ENCODE results near the gene RASAL2. TPM values are rescaled to one million over a fixed set of nuclear protein-coding genes. Genes with fewer than 3 reads are reported as not detected.

Gene RASAL2
- polyA plus RNA-seq, 6 donors from 2014 or later, result 0.11 to 2.1 (median 0.55) TPM

DNA sequence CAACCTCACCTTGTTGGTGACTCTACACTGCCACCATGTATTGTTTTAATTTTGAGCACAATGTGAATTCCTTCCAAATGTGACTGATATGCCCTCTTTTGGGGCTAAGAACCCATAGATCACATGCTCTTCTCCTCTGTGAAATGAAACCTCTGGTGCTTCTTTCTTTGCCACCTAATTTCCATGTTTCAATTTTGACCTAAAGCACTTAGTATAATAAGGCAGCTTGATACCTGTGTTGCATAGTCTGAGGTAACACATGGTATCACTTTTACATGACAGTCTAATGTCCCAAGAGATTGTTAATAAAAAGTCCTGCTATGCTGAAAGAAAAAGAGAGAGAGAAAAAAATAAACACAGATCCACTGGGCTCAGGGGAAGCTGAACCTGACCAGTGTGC, 378.6 kb downstream of the RASAL2 start:
- Mint-ChIP-seq H3K4me3 (no peak overlapping the region), H3K9me3 (no peaks in the 10 kb centered on the region), H3K27me3 (no peaks in the 10 kb centered on the region), H3K4me1 (no peaks in the 10 kb centered on the region), H3K36me3 (no peaks in the 10 kb centered on the region), H3K27ac (no peak overlapping the region)
- ATAC-seq (ENCODE audit: low read depth in 2 of 2) (no peak), DNase-seq (no peak)

- Mint-ChIP-seq H3K9me3 (no peaks in the 10 kb centered on the region), H3K4me1 (no peaks in the 10 kb centered on the region), H3K27me3 (no peaks in the 10 kb centered on the region), H3K36me3 (no peaks in the 10 kb centered on the region), H3K27ac (no peak overlapping the region), H3K4me3 (no peak overlapping the region)
- no peak for ATAC-seq (ENCODE audit: low read depth in 2 of 2)
- no peak for DNase-seq
Observed at GRCh38 chr1:178477373-178477772, 383.5 kb downstream of the RASAL2 start.

- Mint-ChIP-seq H3K9me3 (no peaks in the 10 kb centered on the region), H3K27me3 (no peaks in the 10 kb centered on the region), H3K4me3 (no peak overlapping the region), H3K27ac (no peak overlapping the region), H3K4me1 (no peaks in the 10 kb centered on the region), H3K36me3 (no peaks in the 10 kb centered on the region)
- DNase-seq (no peak), ATAC-seq (ENCODE audit: low read depth in 2 of 2) (no peak)
Observed at GRCh38 chr1:178477841-178478240, 383.9 kb downstream of the RASAL2 start.

DNA sequence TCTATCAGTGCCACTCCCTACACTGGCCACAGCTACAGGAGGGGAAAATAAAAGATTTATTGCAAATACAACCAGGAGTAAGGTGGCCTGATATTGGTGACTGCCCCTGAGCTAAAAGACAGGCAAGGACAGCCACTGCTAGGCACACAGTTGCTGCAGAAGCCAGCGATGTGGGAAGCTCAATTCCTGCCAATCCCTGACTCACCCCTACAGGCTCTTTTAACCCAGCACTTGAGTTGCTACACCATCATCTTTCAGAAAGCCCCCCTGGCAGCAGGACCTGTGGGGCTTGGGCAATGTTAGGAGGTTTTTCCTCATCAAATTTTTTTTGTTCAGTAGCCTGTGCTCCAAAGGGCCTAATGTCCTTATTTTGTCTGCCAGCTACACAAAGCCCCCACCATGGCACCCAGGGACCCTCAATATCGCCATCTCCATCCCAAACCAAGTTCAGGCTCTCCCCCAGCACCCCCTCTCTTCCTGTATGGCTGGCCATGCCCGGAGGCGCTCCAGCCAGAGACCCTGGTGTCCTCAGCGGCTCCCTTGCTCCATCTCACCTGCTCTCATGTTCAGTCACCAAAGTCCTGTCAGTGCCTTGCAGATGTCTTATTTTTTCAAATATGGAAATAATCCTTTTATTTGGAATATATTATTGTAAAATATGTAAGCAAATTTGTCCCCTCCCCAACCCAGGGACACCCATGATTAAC, 389.5 kb downstream of the RASAL2 start:
- ATAC-seq (ENCODE audit: low read depth in 2 of 2), result no peak
- no peaks in the 10 kb centered on the region for H3K27me3 Mint-ChIP-seq
- H3K36me3 Mint-ChIP-seq, result no peaks in the 10 kb centered on the region
- H3K4me1 Mint-ChIP-seq, result peaks cover 32 to 44% (median 34%) of the 10 kb centered on the region in 3 donors
- H3K4me3 Mint-ChIP-seq, result peak overlapping the region in 1 of 8 donors; percentile 33
- H3K27ac Mint-ChIP-seq, result peak overlapping the region in 4 of 6 donors; percentile 43 to 97 (median 58)
- DNase-seq, result no peak
- H3K9me3 Mint-ChIP-seq, result no peaks in the 10 kb centered on the region

GRCh38 chr1:178484698-178485225, 390.9 kb downstream of the RASAL2 start:
- Mint-ChIP-seq H3K27me3 (no peaks in the 10 kb centered on the region), H3K4me1 (peaks cover 32 to 46% (median 34%) of the 10 kb centered on the region in 3 donors), H3K36me3 (no peaks in the 10 kb centered on the region), H3K9me3 (no peaks in the 10 kb centered on the region), H3K4me3 (peak overlapping the region; percentile 12 to 81 (median 70)), H3K27ac (peak overlapping the region in 5 of 6 donors; percentile 1 to 97 (median 90))
- ATAC-seq (ENCODE audit: low read depth in 2 of 2) (peak in 1 of 2 donors; percentile 20), DNase-seq (peak; percentile 9)

DNA sequence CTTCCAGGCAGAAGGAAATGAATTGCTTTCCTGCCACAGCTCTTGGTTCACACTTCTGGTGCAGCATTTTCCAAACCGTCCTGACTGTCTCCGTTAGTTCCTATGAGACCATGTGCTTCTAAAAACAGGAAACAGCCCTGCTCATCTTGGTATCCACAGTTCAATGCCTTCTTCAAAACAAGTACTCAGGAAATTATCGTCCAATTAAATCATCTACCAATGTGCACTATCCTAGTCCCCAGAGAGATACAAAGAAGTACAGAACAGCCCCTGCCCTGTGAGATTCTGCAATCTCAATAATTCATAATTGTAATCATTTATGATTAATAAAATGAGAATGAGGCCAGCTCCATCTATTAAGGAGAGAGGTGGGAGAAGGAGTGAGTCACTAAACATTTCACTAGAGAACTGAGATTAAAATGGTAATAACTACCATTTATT, 391.7 kb downstream of the RASAL2 start:
- ATAC-seq (ENCODE audit: low read depth in 2 of 2), result peak; percentile 58 to 62
- no peaks in the 10 kb centered on the region for H3K9me3 Mint-ChIP-seq
- H3K4me1 Mint-ChIP-seq, result peaks cover 32 to 46% (median 34%) of the 10 kb centered on the region in 3 donors
- H3K27me3 Mint-ChIP-seq, result no peaks in the 10 kb centered on the region
- no peaks in the 10 kb centered on the region for H3K36me3 Mint-ChIP-seq
- peak overlapping the region; percentile 58 to 83 (median 74) for H3K4me3 Mint-ChIP-seq
- DNase-seq, result peak; percentile 27
- peak overlapping the region; percentile 41 to 97 (median 82) for H3K27ac Mint-ChIP-seq

GRCh38 chr1:178486100-178487069, 392.5 kb downstream of the RASAL2 start:
- no peaks in the 10 kb centered on the region for H3K36me3 Mint-ChIP-seq
- H3K9me3 Mint-ChIP-seq, result no peaks in the 10 kb centered on the region
- H3K27ac Mint-ChIP-seq, result peak overlapping the region in 5 of 6 donors; percentile 41 to 97 (median 83)
- peaks cover 32 to 46% (median 35%) of the 10 kb centered on the region in 3 donors for H3K4me1 Mint-ChIP-seq
- H3K4me3 Mint-ChIP-seq, result peak overlapping the region; percentile 58 to 84 (median 76)
- H3K27me3 Mint-ChIP-seq, result no peaks in the 10 kb centered on the region
- ATAC-seq (ENCODE audit: low read depth in 2 of 2), result peak; percentile 58 to 67
- DNase-seq, result peak; percentile 51

GRCh38 chr1:178487070-178487615, 393.2 kb downstream of the RASAL2 start:
- no peak for DNase-seq
- peak overlapping the region; percentile 58 to 84 (median 78) for H3K4me3 Mint-ChIP-seq
- H3K27ac Mint-ChIP-seq, result peak overlapping the region; percentile 72 to 97 (median 95)

DNA sequence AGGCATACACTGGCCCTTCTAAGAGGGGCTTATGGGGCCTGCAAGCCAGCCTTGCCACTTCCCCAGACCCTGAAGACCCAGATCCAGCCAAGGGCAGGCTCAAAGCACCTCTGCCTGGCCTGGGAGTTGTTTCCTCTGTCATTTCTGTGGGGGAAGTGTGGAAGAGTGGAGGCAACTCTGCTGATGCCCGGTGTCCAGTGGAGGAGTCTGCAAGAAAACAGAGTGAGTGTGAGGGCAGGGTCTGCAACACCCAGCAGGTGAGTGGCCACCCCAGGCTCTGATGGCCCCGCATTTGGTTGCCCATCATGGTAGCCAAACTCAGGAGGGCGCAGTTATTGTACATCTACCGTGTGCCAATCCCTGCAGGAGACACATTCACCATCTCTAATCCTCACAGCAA, 394.5 kb downstream of the RASAL2 start:
- H3K4me1 Mint-ChIP-seq, result peaks cover 32 to 44% (median 41%) of the 10 kb centered on the region in 3 donors
- H3K9me3 Mint-ChIP-seq, result no peaks in the 10 kb centered on the region
- ATAC-seq (ENCODE audit: low read depth in 2 of 2) (no peak), DNase-seq (no peak)
- peak overlapping the region in 4 of 8 donors; percentile 20 to 69 (median 46) for H3K4me3 Mint-ChIP-seq
- no peaks in the 10 kb centered on the region for H3K27me3 Mint-ChIP-seq
- no peaks in the 10 kb centered on the region for H3K36me3 Mint-ChIP-seq
- H3K27ac Mint-ChIP-seq, result peak overlapping the region in 3 of 6 donors; percentile 72 to 95 (median 84)

More at GRCh38 chr1:178487070-178487615, 393.2 kb downstream of the RASAL2 start:
- peaks cover 32 to 46% (median 37%) of the 10 kb centered on the region in 3 donors for H3K4me1 Mint-ChIP-seq
- no peaks in the 10 kb centered on the region for H3K9me3 Mint-ChIP-seq
- no peaks in the 10 kb centered on the region for H3K27me3 Mint-ChIP-seq
- peak; percentile 32 to 43 for ATAC-seq (ENCODE audit: low read depth in 2 of 2)
- no peaks in the 10 kb centered on the region for H3K36me3 Mint-ChIP-seq

DNA sequence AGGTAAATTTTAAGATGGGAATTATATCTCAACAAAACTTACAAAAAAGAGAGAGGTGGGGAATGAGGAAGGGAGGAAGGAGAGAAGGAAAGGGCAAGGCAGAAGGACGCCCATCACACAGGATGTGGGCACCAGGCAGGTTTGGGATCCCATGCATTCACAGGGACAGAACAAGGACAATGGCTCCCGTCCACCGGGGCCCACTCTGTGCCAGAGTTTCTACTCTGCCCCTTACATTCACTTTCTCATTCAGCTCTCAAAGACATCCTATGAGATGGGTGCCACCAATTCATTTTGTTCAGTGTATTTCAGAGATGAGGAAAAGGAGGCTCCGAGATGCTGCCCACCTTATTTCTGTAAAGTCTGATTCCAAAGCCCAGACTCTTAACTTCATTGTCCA, 395.5 kb downstream of the RASAL2 start:
- Mint-ChIP-seq H3K27ac (no peak overlapping the region), H3K9me3 (no peaks in the 10 kb centered on the region), H3K36me3 (no peaks in the 10 kb centered on the region), H3K4me3 (no peak overlapping the region), H3K27me3 (no peaks in the 10 kb centered on the region), H3K4me1 (peaks cover 27 to 36% (median 36%) of the 10 kb centered on the region in 3 donors)
- no peak for ATAC-seq (ENCODE audit: low read depth in 2 of 2)
- no peak for DNase-seq

DNA sequence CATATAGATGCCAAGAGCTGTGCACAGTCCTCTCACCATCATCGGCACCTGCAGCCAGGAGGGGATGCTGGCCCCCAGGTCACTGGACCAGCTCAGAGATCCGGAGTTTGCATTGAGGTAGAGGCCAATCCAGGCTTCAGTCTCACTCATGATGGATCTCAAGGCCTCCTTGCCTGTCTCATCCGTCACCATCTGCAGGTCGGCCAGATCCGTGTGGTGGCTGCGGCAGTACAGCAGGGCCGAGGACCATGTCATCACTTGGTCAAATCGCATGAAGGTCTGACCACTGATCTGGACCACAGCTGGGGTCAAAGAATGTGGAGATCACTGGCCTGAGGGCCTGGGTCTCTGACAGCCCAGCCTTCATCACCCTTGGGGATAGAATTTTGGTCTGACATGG, 396.2 kb downstream of the RASAL2 start:
- no peak overlapping the region for H3K27ac Mint-ChIP-seq
- H3K4me1 Mint-ChIP-seq, result peaks cover 21 to 30% (median 29%) of the 10 kb centered on the region in 3 donors
- no peaks in the 10 kb centered on the region for H3K9me3 Mint-ChIP-seq
- peak overlapping the region in 2 of 8 donors; percentile 18 to 70 for H3K4me3 Mint-ChIP-seq
- DNase-seq (no peak), ATAC-seq (ENCODE audit: low read depth in 2 of 2) (no peak)
- H3K27me3 Mint-ChIP-seq, result no peaks in the 10 kb centered on the region
- H3K36me3 Mint-ChIP-seq, result no peaks in the 10 kb centered on the region

GRCh38 chr1:178490967-178491366, 397.1 kb downstream of the RASAL2 start:
- H3K4me1 Mint-ChIP-seq, result peaks cover 12 to 22% (median 21%) of the 10 kb centered on the region in 3 donors

DNA sequence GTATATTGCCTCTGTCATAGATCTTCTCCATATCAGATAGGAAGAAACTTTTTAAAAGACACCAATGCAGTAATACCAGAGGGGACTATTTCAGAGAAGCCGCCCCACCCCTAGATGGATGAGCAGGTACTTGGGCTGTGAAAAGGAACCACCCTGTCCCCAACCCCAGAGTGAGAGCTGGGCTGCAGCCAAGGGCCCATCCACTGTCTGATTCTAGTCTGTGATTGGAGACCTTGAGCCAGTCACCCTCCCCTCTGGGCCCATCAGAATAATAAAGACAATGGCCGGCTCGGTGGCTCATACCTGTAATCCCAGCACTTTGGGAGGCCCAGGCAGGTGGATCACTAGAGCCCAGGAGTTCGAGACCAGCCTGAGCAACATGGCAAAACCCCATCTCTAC, 397.8 kb downstream of the RASAL2 start:
- no peaks in the 10 kb centered on the region for H3K9me3 Mint-ChIP-seq

More at GRCh38 chr1:178490967-178491366, 397.1 kb downstream of the RASAL2 start:
- Mint-ChIP-seq H3K27me3 (peaks cover 0 to 3% (median 0%) of the 10 kb centered on the region in 3 donors), H3K4me3 (no peak overlapping the region), H3K9me3 (no peaks in the 10 kb centered on the region), H3K27ac (no peak overlapping the region), H3K36me3 (no peaks in the 10 kb centered on the region)
- DNase-seq (no peak), ATAC-seq (ENCODE audit: low read depth in 2 of 2) (no peak)

More for the DNA sequence above, 397.8 kb downstream of the RASAL2 start:
- peaks cover 0 to 3% (median 0%) of the 10 kb centered on the region in 3 donors for H3K27me3 Mint-ChIP-seq
- DNase-seq, result no peak
- ATAC-seq (ENCODE audit: low read depth in 2 of 2), result no peak
- peaks cover 7 to 18% (median 16%) of the 10 kb centered on the region in 3 donors for H3K4me1 Mint-ChIP-seq
- no peak overlapping the region for H3K27ac Mint-ChIP-seq
- no peak overlapping the region for H3K4me3 Mint-ChIP-seq
- H3K36me3 Mint-ChIP-seq, result no peaks in the 10 kb centered on the region
